ENCODE measurements around the gene KRTAP3-1.
"Not testable (repeated sequence)": the region's sequence is repeated elsewhere in the genome, so short reads cannot be mapped to it uniquely, and the experiment has no call there.

DNA sequence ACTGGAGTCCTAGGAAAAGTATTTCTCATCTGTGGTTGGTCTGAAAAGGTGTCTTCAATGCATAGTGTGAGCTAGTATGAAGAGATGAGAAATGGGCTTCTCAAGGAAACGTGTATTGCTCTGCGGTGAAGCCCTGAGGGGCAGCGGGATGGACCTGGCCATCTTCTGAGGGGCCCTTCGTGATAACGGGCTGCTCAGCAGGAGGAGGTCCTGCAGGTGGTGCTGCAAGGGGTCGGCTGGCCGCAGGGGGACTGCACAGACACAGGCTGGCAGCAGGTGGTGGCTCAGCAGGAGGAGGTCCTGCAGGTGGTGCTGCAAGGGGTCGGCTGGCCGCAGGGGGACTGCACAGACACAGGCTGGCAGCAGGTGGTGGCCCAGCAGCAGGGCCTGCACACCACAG, 45.6 kb upstream of the KRTAP3-1 start:
- not testable (repeated sequence) for TF ChIP-seq POLR2A (IDR thresholded peaks at IDR 0.05)
- TF ChIP-seq, protein P1, sequence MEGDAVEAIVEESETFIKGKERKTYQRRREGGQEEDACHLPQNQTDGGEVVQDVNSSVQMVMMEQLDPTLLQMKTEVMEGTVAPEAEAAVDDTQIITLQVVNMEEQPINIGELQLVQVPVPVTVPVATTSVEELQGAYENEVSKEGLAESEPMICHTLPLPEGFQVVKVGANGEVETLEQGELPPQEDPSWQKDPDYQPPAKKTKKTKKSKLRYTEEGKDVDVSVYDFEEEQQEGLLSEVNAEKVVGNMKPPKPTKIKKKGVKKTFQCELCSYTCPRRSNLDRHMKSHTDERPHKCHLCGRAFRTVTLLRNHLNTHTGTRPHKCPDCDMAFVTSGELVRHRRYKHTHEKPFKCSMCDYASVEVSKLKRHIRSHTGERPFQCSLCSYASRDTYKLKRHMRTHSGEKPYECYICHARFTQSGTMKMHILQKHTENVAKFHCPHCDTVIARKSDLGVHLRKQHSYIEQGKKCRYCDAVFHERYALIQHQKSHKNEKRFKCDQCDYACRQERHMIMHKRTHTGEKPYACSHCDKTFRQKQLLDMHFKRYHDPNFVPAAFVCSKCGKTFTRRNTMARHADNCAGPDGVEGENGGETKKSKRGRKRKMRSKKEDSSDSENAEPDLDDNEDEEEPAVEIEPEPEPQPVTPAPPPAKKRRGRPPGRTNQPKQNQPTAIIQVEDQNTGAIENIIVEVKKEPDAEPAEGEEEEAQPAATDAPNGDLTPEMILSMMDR (IDR thresholded peaks at IDR 0.05): not testable (repeated sequence)
